ENCODE measurements around the gene NOC4L.

Gene NOC4L

GRCh38 chr12:132169376-132169775 lies 25.1 kb downstream of the NOC4L start:
- no peak overlapping the region for H2AK5ac ChIP-seq (ENCODE audit: low read length)
- no peak overlapping the region for H2BK120ac ChIP-seq (ENCODE audit: insufficient read depth, low read length, poor library complexity)
- H3K9ac ChIP-seq (ENCODE audit: low read length), result no peak overlapping the region
- H3K4me2 ChIP-seq (ENCODE audit: low read length), result no peak overlapping the region
- H3K36me3 ChIP-seq (ENCODE audit: control insufficient read depth in 1 of 2, insufficient read depth in 2 of 2, low read length in 2 of 2), result no peaks in the 10 kb centered on the region
- no peak overlapping the region for H4K12ac ChIP-seq (ENCODE audit: low read depth, low read length)
- H3K4me1 ChIP-seq (ENCODE audit: control insufficient read depth in 1 of 2, insufficient read depth in 2 of 2, low read length in 2 of 2), result no peaks in the 10 kb centered on the region
- H3K27ac ChIP-seq (ENCODE audit: low read depth, low read length), result no peak overlapping the region
- no peak overlapping the region for H4K8ac ChIP-seq (ENCODE audit: low read depth, low read length)
- H3K27me3 ChIP-seq (ENCODE audit: insufficient read depth, low read length), result no peaks in the 10 kb centered on the region
- H2BK12ac ChIP-seq (ENCODE audit: low read length), result no peak overlapping the region
- no peak overlapping the region for H3K18ac ChIP-seq (ENCODE audit: low read length)
- no peaks in the 10 kb centered on the region for H3K79me2 ChIP-seq (ENCODE audit: control insufficient read depth, insufficient read depth, low read length, poor library complexity)
- peaks cover 4% of the 10 kb centered on the region for H3K9me3 ChIP-seq (ENCODE audit: insufficient read depth, low read depth, low read length)
- WGBS (ENCODE audit: extremely low coverage, insufficient coverage, insufficient read length), result no CpG with 5 or more reads among the region's 17 CpGs
- no peak overlapping the region for H3K14ac ChIP-seq (ENCODE audit: low read length)
- no peak overlapping the region for H2BK5ac ChIP-seq (ENCODE audit: low read depth, low read length, poor library complexity)
- H3K4ac ChIP-seq (ENCODE audit: low read depth, low read length), result no peak overlapping the region
- no peak overlapping the region for H3K4me3 ChIP-seq (ENCODE audit: low read depth, low read length)
- H2AFZ ChIP-seq (ENCODE audit: insufficient read depth, low read length, poor library complexity), result no peak overlapping the region
- DNase-seq, result no peak
- H3K23ac ChIP-seq (ENCODE audit: low read length), result no peak overlapping the region
- no peak overlapping the region for H4K91ac ChIP-seq (ENCODE audit: low read depth, low read length)
- H3K79me1 ChIP-seq (ENCODE audit: low read length), result no peaks in the 10 kb centered on the region

GRCh38 chr12:132170094-132170636 lies 25.9 kb downstream of the NOC4L start:
- Histone ChIP-seq H3K36me3 (ENCODE audit: control insufficient read depth in 1 of 2, insufficient read depth in 2 of 2, low read length in 2 of 2) (no peaks in the 10 kb centered on the region), H2BK12ac (ENCODE audit: low read length) (no peak overlapping the region), H3K9me3 (ENCODE audit: insufficient read depth, low read depth, low read length) (peaks cover 4% of the 10 kb centered on the region), H3K27ac (ENCODE audit: low read depth, low read length) (no peak overlapping the region), H4K8ac (ENCODE audit: low read depth, low read length) (no peak overlapping the region), H3K23ac (ENCODE audit: low read length) (no peak overlapping the region), H3K18ac (ENCODE audit: low read length) (no peak overlapping the region), H2BK120ac (ENCODE audit: insufficient read depth, low read length, poor library complexity) (no peak overlapping the region), H3K27me3 (ENCODE audit: insufficient read depth, low read length) (no peaks in the 10 kb centered on the region), H2AK5ac (ENCODE audit: low read length) (no peak overlapping the region), H2BK5ac (ENCODE audit: low read depth, low read length, poor library complexity) (no peak overlapping the region), H3K79me1 (ENCODE audit: low read length) (no peaks in the 10 kb centered on the region), H3K9ac (ENCODE audit: low read length) (no peak overlapping the region), H3K4ac (ENCODE audit: low read depth, low read length) (no peak overlapping the region), H3K4me2 (ENCODE audit: low read length) (no peak overlapping the region), H2AFZ (ENCODE audit: insufficient read depth, low read length, poor library complexity) (no peak overlapping the region), H3K14ac (ENCODE audit: low read length) (no peak overlapping the region), H3K79me2 (ENCODE audit: control insufficient read depth, insufficient read depth, low read length, poor library complexity) (no peaks in the 10 kb centered on the region), H4K91ac (ENCODE audit: low read depth, low read length) (no peak overlapping the region), H4K12ac (ENCODE audit: low read depth, low read length) (no peak overlapping the region), H3K4me1 (ENCODE audit: control insufficient read depth in 1 of 2, insufficient read depth in 2 of 2, low read length in 2 of 2) (peaks cover 0 to 2% of the 10 kb centered on the region in 2 experiments), H3K4me3 (ENCODE audit: low read depth, low read length) (no peak overlapping the region)
- no peak for DNase-seq
- no CpG with 5 or more reads among the region's 16 CpGs for WGBS (ENCODE audit: extremely low coverage, insufficient coverage, insufficient read length)

GRCh38 chr12:132170637-132171292 lies 26.5 kb downstream of the NOC4L start:
- DNase-seq, result no peak
- Histone ChIP-seq H4K8ac (ENCODE audit: low read depth, low read length) (no peak overlapping the region), H3K23ac (ENCODE audit: low read length) (no peak overlapping the region), H2AFZ (ENCODE audit: insufficient read depth, low read length, poor library complexity) (no peak overlapping the region), H3K79me2 (ENCODE audit: control insufficient read depth, insufficient read depth, low read length, poor library complexity) (no peaks in the 10 kb centered on the region), H2AK5ac (ENCODE audit: low read length) (no peak overlapping the region), H3K27ac (ENCODE audit: low read depth, low read length) (no peak overlapping the region), H2BK12ac (ENCODE audit: low read length) (no peak overlapping the region), H4K91ac (ENCODE audit: low read depth, low read length) (no peak overlapping the region), H2BK120ac (ENCODE audit: insufficient read depth, low read length, poor library complexity) (no peak overlapping the region), H3K27me3 (ENCODE audit: insufficient read depth, low read length) (no peaks in the 10 kb centered on the region), H3K79me1 (ENCODE audit: low read length) (no peaks in the 10 kb centered on the region), H2BK5ac (ENCODE audit: low read depth, low read length, poor library complexity) (no peak overlapping the region), H3K36me3 (ENCODE audit: control insufficient read depth in 1 of 2, insufficient read depth in 2 of 2, low read length in 2 of 2) (no peaks in the 10 kb centered on the region), H3K4ac (ENCODE audit: low read depth, low read length) (no peak overlapping the region), H3K14ac (ENCODE audit: low read length) (no peak overlapping the region), H3K9me3 (ENCODE audit: insufficient read depth, low read depth, low read length) (peaks cover 4% of the 10 kb centered on the region), H3K4me2 (ENCODE audit: low read length) (no peak overlapping the region), H3K9ac (ENCODE audit: low read length) (no peak overlapping the region), H3K4me3 (ENCODE audit: low read depth, low read length) (peak overlapping the region; percentile 23), H3K4me1 (ENCODE audit: control insufficient read depth in 1 of 2, insufficient read depth in 2 of 2, low read length in 2 of 2) (peaks cover 0 to 5% of the 10 kb centered on the region in 2 experiments), H4K12ac (ENCODE audit: low read depth, low read length) (no peak overlapping the region), H3K18ac (ENCODE audit: low read length) (no peak overlapping the region)
- WGBS (ENCODE audit: extremely low coverage, insufficient coverage, insufficient read length), result no CpG with 5 or more reads among the region's 33 CpGs

- no peak overlapping the region for H3K4me3 ChIP-seq (ENCODE audit: low read depth, low read length)
Measured at GRCh38 chr12:132171293-132171967, 27.2 kb downstream of the NOC4L start.

More at GRCh38 chr12:132171293-132171967, 27.2 kb downstream of the NOC4L start:
- no peak overlapping the region for H3K27ac ChIP-seq (ENCODE audit: low read depth, low read length)
- H2BK12ac ChIP-seq (ENCODE audit: low read length), result no peak overlapping the region
- no peak for DNase-seq
- no peak overlapping the region for H2BK5ac ChIP-seq (ENCODE audit: low read depth, low read length, poor library complexity)
- H4K91ac ChIP-seq (ENCODE audit: low read depth, low read length), result no peak overlapping the region
- no peaks in the 10 kb centered on the region for H3K36me3 ChIP-seq (ENCODE audit: control insufficient read depth in 1 of 2, insufficient read depth in 2 of 2, low read length in 2 of 2)
- H4K8ac ChIP-seq (ENCODE audit: low read depth, low read length), result no peak overlapping the region
- H3K23ac ChIP-seq (ENCODE audit: low read length), result no peak overlapping the region
- WGBS (ENCODE audit: extremely low coverage, insufficient coverage, insufficient read length), result no CpG with 5 or more reads among the region's 24 CpGs
- H4K12ac ChIP-seq (ENCODE audit: low read depth, low read length), result no peak overlapping the region
- no peak overlapping the region for H3K14ac ChIP-seq (ENCODE audit: low read length)
- H3K9me3 ChIP-seq (ENCODE audit: insufficient read depth, low read depth, low read length), result peaks cover 3% of the 10 kb centered on the region
- H3K79me2 ChIP-seq (ENCODE audit: control insufficient read depth, insufficient read depth, low read length, poor library complexity), result no peaks in the 10 kb centered on the region
- no peak overlapping the region for H3K4me2 ChIP-seq (ENCODE audit: low read length)
- H3K4ac ChIP-seq (ENCODE audit: low read depth, low read length), result no peak overlapping the region
- H3K79me1 ChIP-seq (ENCODE audit: low read length), result no peaks in the 10 kb centered on the region
- H2BK120ac ChIP-seq (ENCODE audit: insufficient read depth, low read length, poor library complexity), result no peak overlapping the region
- no peak overlapping the region for H2AK5ac ChIP-seq (ENCODE audit: low read length)
- no peak overlapping the region for H2AFZ ChIP-seq (ENCODE audit: insufficient read depth, low read length, poor library complexity)
- H3K9ac ChIP-seq (ENCODE audit: low read length), result no peak overlapping the region
- H3K4me1 ChIP-seq (ENCODE audit: control insufficient read depth in 1 of 2, insufficient read depth in 2 of 2, low read length in 2 of 2), result peaks cover 0 to 5% of the 10 kb centered on the region in 2 experiments
- H3K27me3 ChIP-seq (ENCODE audit: insufficient read depth, low read length), result no peaks in the 10 kb centered on the region
- H3K18ac ChIP-seq (ENCODE audit: low read length), result no peak overlapping the region

All from trophoblast cell (in vitro differentiated cells and primary cell).